ENCODE results near the gene DSTN. TPM values are rescaled to one million over a fixed set of nuclear protein-coding genes. Genes with fewer than 3 reads are reported as not detected.

The DSTN gene
- total RNA-seq, 4 donors from 2014 or later = 79.2 to 128 (median 88.5) TPM

GRCh38 chr20:17645010-17645409 is 75.1 kb downstream of the DSTN start:
- Histone ChIP-seq H3K27ac (peak overlapping the region in 2 of 4 donors; percentile 11 to 31), H3K36me3 (no peaks in the 10 kb centered on the region), H3K9me3 (no peaks in the 10 kb centered on the region), H3K27me3 (no peaks in the 10 kb centered on the region), H3K4me1 (peaks cover 51 to 66% of the 10 kb centered on the region in 2 donors), H3K4me3 (no peak overlapping the region)
- TF ChIP-seq POLR2A (IDR thresholded peaks at IDR 0.05) = no peak
- TF ChIP-seq, protein P1, sequence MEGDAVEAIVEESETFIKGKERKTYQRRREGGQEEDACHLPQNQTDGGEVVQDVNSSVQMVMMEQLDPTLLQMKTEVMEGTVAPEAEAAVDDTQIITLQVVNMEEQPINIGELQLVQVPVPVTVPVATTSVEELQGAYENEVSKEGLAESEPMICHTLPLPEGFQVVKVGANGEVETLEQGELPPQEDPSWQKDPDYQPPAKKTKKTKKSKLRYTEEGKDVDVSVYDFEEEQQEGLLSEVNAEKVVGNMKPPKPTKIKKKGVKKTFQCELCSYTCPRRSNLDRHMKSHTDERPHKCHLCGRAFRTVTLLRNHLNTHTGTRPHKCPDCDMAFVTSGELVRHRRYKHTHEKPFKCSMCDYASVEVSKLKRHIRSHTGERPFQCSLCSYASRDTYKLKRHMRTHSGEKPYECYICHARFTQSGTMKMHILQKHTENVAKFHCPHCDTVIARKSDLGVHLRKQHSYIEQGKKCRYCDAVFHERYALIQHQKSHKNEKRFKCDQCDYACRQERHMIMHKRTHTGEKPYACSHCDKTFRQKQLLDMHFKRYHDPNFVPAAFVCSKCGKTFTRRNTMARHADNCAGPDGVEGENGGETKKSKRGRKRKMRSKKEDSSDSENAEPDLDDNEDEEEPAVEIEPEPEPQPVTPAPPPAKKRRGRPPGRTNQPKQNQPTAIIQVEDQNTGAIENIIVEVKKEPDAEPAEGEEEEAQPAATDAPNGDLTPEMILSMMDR (IDR thresholded peaks at IDR 0.05 in 4 of 5, conservative IDR thresholded peaks at IDR 0.05 in 1 of 5) = no peak
- DNase-seq (no peak), ATAC-seq (no peak)
- intact Hi-C loops (cut with DNase I; ENCODE audit: low total_unique reads) = no loop called here
- in situ Hi-C loops (cut with MboI; ENCODE audit: low sequenced_read_pairs in 4 of 4) = no loop called here

DNA sequence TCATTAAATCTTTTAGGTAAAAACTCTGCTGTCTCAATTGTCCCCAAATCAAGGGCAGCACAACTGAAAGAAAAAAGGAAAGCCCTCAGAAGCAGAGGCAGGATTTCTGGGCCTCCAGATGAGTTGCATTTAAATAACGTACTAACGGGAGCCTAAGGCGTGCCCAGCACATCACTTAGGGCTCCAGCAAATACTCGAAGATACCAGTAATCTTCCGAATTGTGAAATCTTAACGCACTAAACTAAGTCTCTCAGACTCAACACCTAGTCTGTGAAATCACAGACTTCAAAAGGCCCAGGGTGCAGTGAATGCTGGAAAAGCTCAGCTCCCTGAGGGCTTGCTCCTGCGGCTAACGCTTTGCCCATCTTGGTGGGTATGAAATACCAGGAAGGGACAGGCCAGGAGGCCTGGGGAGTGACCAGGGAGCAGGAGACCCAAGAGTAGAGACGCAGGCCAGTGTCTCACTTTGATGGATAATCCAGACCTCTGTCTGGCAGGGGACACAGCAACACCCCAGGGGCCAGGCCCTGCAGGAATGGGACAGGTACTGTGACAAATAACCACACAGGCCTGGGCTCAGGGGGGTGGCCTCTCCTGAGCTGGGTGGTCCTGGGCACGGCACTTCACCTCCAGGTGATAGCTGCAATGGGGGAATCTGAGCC is 75.8 kb downstream of the DSTN start:
- Histone ChIP-seq H3K27me3 (no peaks in the 10 kb centered on the region), H3K4me3 (no peak overlapping the region), H3K9me3 (no peaks in the 10 kb centered on the region), H3K27ac (peak overlapping the region in 2 of 4 donors; percentile 29 to 44), H3K4me1 (peaks cover 56 to 66% of the 10 kb centered on the region in 2 donors), H3K36me3 (no peaks in the 10 kb centered on the region)
- ATAC-seq (peak in 1 of 2 donors; percentile 21), DNase-seq (no peak)
- in situ Hi-C loops (cut with MboI; ENCODE audit: low sequenced_read_pairs in 4 of 4) = no loop called here
- intact Hi-C loops (cut with DNase I; ENCODE audit: low total_unique reads) = no loop called here
- no peak for TF ChIP-seq POLR2A (IDR thresholded peaks at IDR 0.05)
- TF ChIP-seq, protein P1 (IDR thresholded peaks at IDR 0.05 in 4 of 5, conservative IDR thresholded peaks at IDR 0.05 in 1 of 5) = no peak

GRCh38 chr20:17646209-17646960 is 76.5 kb downstream of the DSTN start:
- Histone ChIP-seq H3K4me1 (peaks cover 60 to 63% of the 10 kb centered on the region in 2 donors), H3K9me3 (no peaks in the 10 kb centered on the region), H3K27me3 (no peaks in the 10 kb centered on the region), H3K4me3 (no peak overlapping the region), H3K27ac (peak overlapping the region; percentile 29 to 44 (median 32)), H3K36me3 (no peaks in the 10 kb centered on the region)
- DNase-seq = peak in 1 of 2 donors; percentile 14
- intact Hi-C loops (cut with DNase I; ENCODE audit: low total_unique reads) = no loop called here
- TF ChIP-seq, protein P1 (IDR thresholded peaks at IDR 0.05 in 4 of 5, conservative IDR thresholded peaks at IDR 0.05 in 1 of 5) = no peak
- no peak for TF ChIP-seq POLR2A (IDR thresholded peaks at IDR 0.05)
- in situ Hi-C loops (cut with MboI; ENCODE audit: low sequenced_read_pairs in 4 of 4) = no loop called here
- ATAC-seq = peak in 1 of 2 donors; percentile 9

- in situ Hi-C loops (cut with MboI; ENCODE audit: low sequenced_read_pairs in 4 of 4) (no loop called here), intact Hi-C loops (cut with DNase I; ENCODE audit: low total_unique reads) (no loop called here)
- no peak for TF ChIP-seq POLR2A (IDR thresholded peaks at IDR 0.05)
- TF ChIP-seq, protein P1 (IDR thresholded peaks at IDR 0.05 in 4 of 5, conservative IDR thresholded peaks at IDR 0.05 in 1 of 5) = no peak
- H3K36me3 ChIP-seq = no peaks in the 10 kb centered on the region
- peaks cover 57 to 60% of the 10 kb centered on the region in 2 donors for H3K4me1 ChIP-seq
- DNase-seq = peak in 1 of 2 donors; percentile 5
- no peak overlapping the region for H3K4me3 ChIP-seq
- no peaks in the 10 kb centered on the region for H3K27me3 ChIP-seq
- no peak for ATAC-seq
- peak overlapping the region; percentile 29 to 44 (median 32) for H3K27ac ChIP-seq
- H3K9me3 ChIP-seq = no peaks in the 10 kb centered on the region
These were observed 77.1 kb downstream of the DSTN start for GRCh38 chr20:17646961-17647301.
